ENCODE results near the gene ADAT2. TPM values are rescaled to one million over a fixed set of nuclear protein-coding genes. Genes with fewer than 3 reads are reported as not detected.

The ADAT2 gene
- total RNA-seq (2013; cell fraction: nucleolus; rRNA removed), result 75.3 and 76.7 TPM in 2 replicates
- total RNA-seq (2014; rRNA removed) (17.5 and 20.1 TPM in 2 replicates), total RNA-seq (2014; rRNA removed; fragmentation: Illumina TruSeq; extraction: Trizol) (19.5 and 21.5 TPM in 2 replicates), total RNA-seq (2021) (13.2 and 17.1 TPM in 2 replicates), polyA plus RNA-seq (2011; rRNA removed) (35.5 and 55.9 TPM in 2 replicates), polyA plus RNA-seq (2014; fragmentation: Illumina TruSeq; extraction: Trizol) (23.1 and 35.6 TPM in 2 replicates), polyA plus RNA-seq (2014; fragmentation: Nextera tagmentation; extraction: Ambion mirVana) (1 to 10 TPM; 7.8 to 9.0 TPM), polyA plus RNA-seq (2014; rRNA removed) (25.8 and 38.6 TPM in 2 replicates), polyA plus RNA-seq (2016; fragmentation: Nextera tagmentation; extraction: Ambion mirVana) (10 to 100 TPM; 12.6 to 15.1 TPM), polyA minus RNA-seq (2011; rRNA and poly(A)+ RNA removed) (6.4 and 9.4 TPM in 2 replicates), Bru-seq, nascent RNA (percentile 80 among the genes with signal in this experiment), BruChase-seq, experiment 1, labeled RNA remaining after a 6-hour chase (percentile 81 among the genes with signal in this experiment), BruChase-seq, experiment 2, labeled RNA remaining after a 2-hour chase (percentile 79 among the genes with signal in this experiment)
- 12.3 TPM for polyA plus RNA-seq (2011; ENCODE audit: low read depth)
- 13.2 and 13.5 TPM in 2 replicates for polyA plus RNA-seq (2011; cell fraction: cytosol; rRNA removed)
- 27.6 and 32.9 TPM in 2 replicates for polyA plus RNA-seq (2011; cell fraction: nucleus; rRNA removed)
- 15.7 and 15.9 TPM in 2 replicates for polyA plus RNA-seq (2012)
- polyA minus RNA-seq (2011; cell fraction: cytosol; rRNA and poly(A)+ RNA removed), result 4.2 and 5.2 TPM in 2 replicates
- 9.6 and 11.5 TPM in 2 replicates for polyA minus RNA-seq (2011; cell fraction: nucleus; rRNA and poly(A)+ RNA removed)
- long read RNA-seq, experiment 1, full-length matches to known transcripts, result 9 of 11 reads
- long read RNA-seq, experiment 1, partial matches to known transcripts, result 0 of 11 reads
- long read RNA-seq, experiment 1, other reads (novel, unspliced or antisense), result 2 of 11 reads
- long read RNA-seq, experiment 2, full-length matches to known transcripts, result 33 of 49 reads
- long read RNA-seq, experiment 2, partial matches to known transcripts, result 1 of 49 reads
- long read RNA-seq, experiment 2, other reads (novel, unspliced or antisense), result 15 of 49 reads

DNA sequence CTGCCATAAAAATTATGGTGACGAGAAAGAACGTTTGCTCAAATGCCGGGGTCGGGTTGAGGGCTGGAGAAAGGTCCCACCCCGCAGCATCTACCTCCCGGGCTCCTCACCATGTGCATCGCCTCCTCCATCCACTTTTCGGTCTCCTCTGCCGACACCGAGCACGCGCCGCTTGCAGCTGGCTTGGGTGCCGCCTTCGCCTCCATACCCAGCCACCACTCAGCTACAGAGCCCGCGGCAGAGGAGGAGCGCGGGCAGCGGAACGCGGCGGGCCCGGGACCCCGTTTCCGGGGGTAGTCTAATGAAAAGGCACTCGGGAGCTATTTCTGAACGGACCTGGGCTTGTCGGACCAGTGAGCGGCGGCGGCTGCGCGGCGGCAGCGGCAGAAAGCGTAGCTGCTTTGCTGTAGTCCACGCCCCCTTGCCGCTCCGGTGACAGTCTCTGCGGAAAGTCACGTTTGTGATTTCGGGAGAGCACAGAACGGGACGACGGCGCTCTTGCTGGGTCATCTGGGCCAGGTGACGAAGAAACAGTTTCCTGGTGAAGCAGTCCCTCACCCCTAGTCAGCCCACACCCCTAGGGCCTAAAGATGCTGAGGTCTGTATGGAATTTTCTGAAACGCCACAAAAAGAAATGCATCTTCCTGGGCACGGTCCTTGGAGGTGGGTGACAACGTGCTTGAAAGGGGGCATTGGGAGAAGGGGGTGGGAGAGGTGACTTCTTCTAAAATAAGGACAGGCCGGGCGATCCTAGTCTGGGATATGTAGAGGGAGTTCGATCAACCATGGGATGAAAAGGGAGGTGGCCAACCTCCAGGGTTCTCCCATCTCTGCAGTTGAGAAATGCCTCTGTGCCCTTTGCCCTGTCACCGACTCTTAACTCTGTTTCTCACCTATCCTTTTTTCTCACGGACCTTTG, at the start of gene ADAT2, which contains the start of gene PEX3:
TSS of gene ADAT2 (minus strand) at position 243 of the 919 bp plus-strand sequence. CDS start at position 206, 37 bp downstream.
TSS of gene PEX3 (plus strand) at position 353 of the 919 bp plus-strand sequence. CDS start at position 591, 238 bp downstream.
- H3K4me1 ChIP-seq (ENCODE audit: control insufficient read depth, insufficient read depth, low read length), result no peaks in the 10 kb centered on the region; the same call in 1 of the 2 replicates
- peak; percentile 28; the same call in 1 of the 2 replicates for TF ChIP-seq BACH1 (IDR thresholded peaks at IDR 0.05; ENCODE audit: borderline replicate concordance)
- TF ChIP-seq FOXM1 (IDR thresholded peaks at IDR 0.05; ENCODE audit: low read depth, low read length), result peak; percentile 79
- TF ChIP-seq TBL1XR1 (IDR thresholded peaks at IDR 0.05; ENCODE audit: low read depth, low read length), result peak; percentile 74; the same call in 1 of the 2 replicates
- peak; percentile 75; the same call in 1 of the 2 replicates for TF ChIP-seq SMAD5 (IDR thresholded peaks at IDR 0.05; ENCODE audit: low read depth)
- no peak for TF ChIP-seq EP300 (IDR thresholded peaks at IDR 0.05; ENCODE audit: borderline replicate concordance in 1 of 2, control insufficient read depth in 1 of 2, low read depth in 2 of 2, low read length in 2 of 2)
- peak; percentile 57; the same call in 1 of the 2 replicates for TF ChIP-seq NFIC (IDR thresholded peaks at IDR 0.05; ENCODE audit: low read depth, low read length)
- no peak for TF ChIP-seq CBX3 (IDR thresholded peaks at IDR 0.05; ENCODE audit: borderline replicate concordance, low read depth)
- peak; percentile 66; the same call in 1 of the 2 replicates for TF ChIP-seq CHD2 (IDR thresholded peaks at IDR 0.05; ENCODE audit: borderline replicate concordance, low read depth, low read length)
- TF ChIP-seq FOXK2 (IDR thresholded peaks at IDR 0.05), result no peak; the same call in 1 of the 2 replicates
- TF ChIP-seq, protein P1, sequence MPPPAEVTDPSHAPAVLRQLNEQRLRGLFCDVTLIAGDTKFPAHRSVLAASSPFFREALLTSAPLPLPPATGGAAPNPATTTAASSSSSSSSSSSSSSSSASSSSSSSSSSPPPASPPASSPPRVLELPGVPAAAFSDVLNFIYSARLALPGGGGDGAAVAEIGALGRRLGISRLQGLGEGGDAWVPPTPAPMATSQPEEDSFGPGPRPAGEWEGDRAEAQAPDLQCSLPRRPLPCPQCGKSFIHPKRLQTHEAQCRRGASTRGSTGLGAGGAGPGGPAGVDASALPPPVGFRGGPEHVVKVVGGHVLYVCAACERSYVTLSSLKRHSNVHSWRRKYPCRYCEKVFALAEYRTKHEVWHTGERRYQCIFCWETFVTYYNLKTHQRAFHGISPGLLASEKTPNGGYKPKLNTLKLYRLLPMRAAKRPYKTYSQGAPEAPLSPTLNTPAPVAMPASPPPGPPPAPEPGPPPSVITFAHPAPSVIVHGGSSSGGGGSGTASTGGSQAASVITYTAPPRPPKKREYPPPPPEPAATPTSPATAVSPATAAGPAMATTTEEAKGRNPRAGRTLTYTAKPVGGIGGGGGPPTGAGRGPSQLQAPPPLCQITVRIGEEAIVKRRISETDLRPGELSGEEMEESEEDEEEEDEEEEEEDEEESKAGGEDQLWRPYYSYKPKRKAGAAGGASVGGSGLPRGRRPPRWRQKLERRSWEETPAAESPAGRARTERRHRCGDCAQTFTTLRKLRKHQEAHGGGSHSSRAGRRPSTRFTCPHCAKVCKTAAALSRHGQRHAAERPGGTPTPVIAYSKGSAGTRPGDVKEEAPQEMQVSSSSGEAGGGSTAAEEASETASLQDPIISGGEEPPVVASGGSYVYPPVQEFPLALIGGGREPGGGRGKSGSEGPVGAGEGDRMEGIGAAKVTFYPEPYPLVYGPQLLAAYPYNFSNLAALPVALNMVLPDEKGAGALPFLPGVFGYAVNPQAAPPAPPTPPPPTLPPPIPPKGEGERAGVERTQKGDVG (CRISPR knock-in tag; IDR thresholded peaks at IDR 0.05), result no peak
- TF ChIP-seq, protein P2, sequence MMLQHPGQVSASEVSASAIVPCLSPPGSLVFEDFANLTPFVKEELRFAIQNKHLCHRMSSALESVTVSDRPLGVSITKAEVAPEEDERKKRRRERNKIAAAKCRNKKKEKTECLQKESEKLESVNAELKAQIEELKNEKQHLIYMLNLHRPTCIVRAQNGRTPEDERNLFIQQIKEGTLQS (IDR thresholded peaks at IDR 0.05; ENCODE audit: borderline replicate concordance, extremely low read depth, low read depth, low read length), result no peak

More for the DNA sequence above, at the start of gene ADAT2, which contains the start of gene PEX3:
- POLR2A ChIA-PET, result no interaction called here
- 1% methylated on average over 56 of the region's 56 CpGs for WGBS (ENCODE audit: insufficient coverage, insufficient replicate concordance, low lambda C conversion rate, missing lambda C conversion rate)
- CTCF ChIA-PET, result interaction anchor here (1.2 to 2.1 kb wide), 3 partner anchors 8 to 113 kb away, joined by 3 to 9 read pairs (median 3); partner anchors contain the start of gene FUCA2
- Histone ChIP-seq H2AFZ (ENCODE audit: control insufficient read depth, low read depth, low read length) (peak within 1 kb of the TSS; percentile 98), H3K4me3 (peak within 1 kb of the TSS; percentile 79), H3K27ac (ENCODE audit: control insufficient read depth, insufficient read depth) (peak within 1 kb of the TSS; percentile 88), H3K79me2 (ENCODE audit: control insufficient read depth, insufficient read depth, low read length) (peaks cover 46% of the 10 kb centered on the region), H3K9ac (ENCODE audit: control insufficient read depth, insufficient read depth, low read length) (peak within 1 kb of the TSS; percentile 89), H3K9me3 (replicated peaks; ENCODE audit: control insufficient read depth, insufficient read depth, low read length) (no peaks in the 10 kb centered on the region), H4K20me1 (ENCODE audit: control insufficient read depth, insufficient read depth) (no peaks in the 10 kb centered on the region), H3K27me3 (replicated peaks in 1 of 2; ENCODE audit: control insufficient read depth in 2 of 2, insufficient read depth in 2 of 2, low read length in 1 of 2) (no peaks in the 10 kb centered on the region), H3K36me3 (ENCODE audit: control insufficient read depth in 2 of 2, insufficient read depth in 2 of 2, low read length in 1 of 2) (no peaks in the 10 kb centered on the region), H3K4me2 (ENCODE audit: control insufficient read depth, insufficient read depth) (peak within 1 kb of the TSS; percentile 80)
- DNase-seq (ENCODE audit: low read depth, low spot score) (peak; percentile 76), ATAC-seq (peak; percentile 96), FAIRE-seq (peak; percentile 72)
- intact Hi-C loops (cut with micrococcal nuclease; ENCODE audit: unreplicated experiment) (loop anchor here (1.0 to 5.0 kb wide), 4 partner anchors 55 to 612 kb away; partner anchors contain the start of gene LTV1), in situ Hi-C loops (cut with MboI) (no loop called here)
- RAD21 ChIA-PET (ENCODE audit: unreplicated experiment), result interaction anchor here (1.2 to 1.4 kb wide), 2 partner anchors 24 to 28 kb away, joined by 3 read pairs; no protein-coding TSS in a partner anchor
- BruUV-seq (replicated peaks), result TSS peak; percentile 76
- SMC1A ChIA-PET (ENCODE audit: uncharacterized antibody, unreplicated experiment), result interaction anchor here (1.0 to 2.2 kb wide), 5 partner anchors 13 to 60 kb away, joined by 4 to 6 read pairs (median 4); partner anchors contain the start of gene FUCA2

All from GM12878 (cell line).